Stomach (tissue), 4 donors: ENCODE data around the gene PPP4R4.

Experiments used
- POLR2A ChIP-seq, 4 donors: fragments of 450-650 bp; IDR thresholded peaks; one replicate each; pipeline ENCODE4 v1.6.1; 2016; ENCODE audit warnings: antibody characterized with exemption in 4 of 4, control low read depth in 2 of 4, mild to moderate bottlenecking in 1 of 4, moderate library complexity in 1 of 4
- POLR2AphosphoS5 ChIP-seq, 3 donors: sonication (generic); formaldehyde crosslinking; IDR thresholded peaks; one replicate each; pipeline ENCODE4 v1.6.1; 2016; ENCODE audit warnings: antibody characterized with exemption in 3 of 3
- TF ChIP-seq, protein P1 (sequence below), 7 experiments: fragments of 450-650 bp in 4 of 7; fragments of 200-600 bp in 3 of 7; sonication (generic) in 3 of 7; IDR thresholded peaks; one replicate each; pipeline ENCODE4 v1.5.1; 2016 to 2019; ENCODE audit warnings: antibody characterized with exemption in 7 of 7, control low read depth in 2 of 7, mild to moderate bottlenecking in 1 of 7

GRCh38 chr14:94213741-94214140 lies 39.6 kb downstream of the PPP4R4 start:
- TF ChIP-seq, protein P1, sequence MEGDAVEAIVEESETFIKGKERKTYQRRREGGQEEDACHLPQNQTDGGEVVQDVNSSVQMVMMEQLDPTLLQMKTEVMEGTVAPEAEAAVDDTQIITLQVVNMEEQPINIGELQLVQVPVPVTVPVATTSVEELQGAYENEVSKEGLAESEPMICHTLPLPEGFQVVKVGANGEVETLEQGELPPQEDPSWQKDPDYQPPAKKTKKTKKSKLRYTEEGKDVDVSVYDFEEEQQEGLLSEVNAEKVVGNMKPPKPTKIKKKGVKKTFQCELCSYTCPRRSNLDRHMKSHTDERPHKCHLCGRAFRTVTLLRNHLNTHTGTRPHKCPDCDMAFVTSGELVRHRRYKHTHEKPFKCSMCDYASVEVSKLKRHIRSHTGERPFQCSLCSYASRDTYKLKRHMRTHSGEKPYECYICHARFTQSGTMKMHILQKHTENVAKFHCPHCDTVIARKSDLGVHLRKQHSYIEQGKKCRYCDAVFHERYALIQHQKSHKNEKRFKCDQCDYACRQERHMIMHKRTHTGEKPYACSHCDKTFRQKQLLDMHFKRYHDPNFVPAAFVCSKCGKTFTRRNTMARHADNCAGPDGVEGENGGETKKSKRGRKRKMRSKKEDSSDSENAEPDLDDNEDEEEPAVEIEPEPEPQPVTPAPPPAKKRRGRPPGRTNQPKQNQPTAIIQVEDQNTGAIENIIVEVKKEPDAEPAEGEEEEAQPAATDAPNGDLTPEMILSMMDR (IDR thresholded peaks at IDR 0.05) = no peak
- TF ChIP-seq POLR2A (IDR thresholded peaks at IDR 0.05) (no peak), POLR2AphosphoS5 (IDR thresholded peaks at IDR 0.05) (no peak)
